22Rv1 (cell line): ENCODE data around the gene KLHL14.
A peak's percentile ranks its signal among the peaks of the same experiment; 100 is the strongest.

Experiments used
- H3K27ac ChIP-seq: fragments of 450-650 bp; 2 replicates; pipeline ENCODE4 v1.5.1; 2017
- ZFX ChIP-seq: fragments of 450-650 bp; IDR thresholded peaks from 2 replicates; pipeline ENCODE4 v1.6.1; 2017; ENCODE audit warnings: antibody characterized with exemption, borderline replicate concordance
- TF ChIP-seq, protein P1 (sequence below): fragments of 450-650 bp; IDR thresholded peaks from 2 replicates; pipeline ENCODE4 v1.5.1; 2017; ENCODE audit warnings: mild to moderate bottlenecking

Gene KLHL14

DNA sequence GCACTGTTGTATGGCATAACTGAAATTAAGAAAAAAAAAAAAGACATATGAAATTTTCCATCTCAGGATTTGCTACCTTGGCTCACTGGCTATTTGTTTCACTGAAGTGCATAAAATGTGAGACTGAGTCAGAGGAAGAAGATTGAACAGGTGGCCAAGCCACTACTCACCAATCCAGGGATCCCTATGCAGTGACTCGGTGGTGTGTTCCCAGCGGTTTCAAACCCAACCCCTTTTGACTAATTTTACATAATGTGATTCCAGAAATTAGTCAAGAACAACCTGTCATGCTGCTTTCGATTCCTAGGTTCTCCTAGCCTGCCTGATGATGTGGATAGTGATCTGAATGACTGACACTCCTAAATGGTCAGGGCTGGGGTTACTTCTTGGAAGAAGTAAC lies 77.3 kb downstream of the KLHL14 start:
- no peak overlapping the region for H3K27ac ChIP-seq
- no peak for TF ChIP-seq ZFX

- H3K27ac ChIP-seq: no peak overlapping the region
- TF ChIP-seq ZFX: no peak
- TF ChIP-seq, protein P1, sequence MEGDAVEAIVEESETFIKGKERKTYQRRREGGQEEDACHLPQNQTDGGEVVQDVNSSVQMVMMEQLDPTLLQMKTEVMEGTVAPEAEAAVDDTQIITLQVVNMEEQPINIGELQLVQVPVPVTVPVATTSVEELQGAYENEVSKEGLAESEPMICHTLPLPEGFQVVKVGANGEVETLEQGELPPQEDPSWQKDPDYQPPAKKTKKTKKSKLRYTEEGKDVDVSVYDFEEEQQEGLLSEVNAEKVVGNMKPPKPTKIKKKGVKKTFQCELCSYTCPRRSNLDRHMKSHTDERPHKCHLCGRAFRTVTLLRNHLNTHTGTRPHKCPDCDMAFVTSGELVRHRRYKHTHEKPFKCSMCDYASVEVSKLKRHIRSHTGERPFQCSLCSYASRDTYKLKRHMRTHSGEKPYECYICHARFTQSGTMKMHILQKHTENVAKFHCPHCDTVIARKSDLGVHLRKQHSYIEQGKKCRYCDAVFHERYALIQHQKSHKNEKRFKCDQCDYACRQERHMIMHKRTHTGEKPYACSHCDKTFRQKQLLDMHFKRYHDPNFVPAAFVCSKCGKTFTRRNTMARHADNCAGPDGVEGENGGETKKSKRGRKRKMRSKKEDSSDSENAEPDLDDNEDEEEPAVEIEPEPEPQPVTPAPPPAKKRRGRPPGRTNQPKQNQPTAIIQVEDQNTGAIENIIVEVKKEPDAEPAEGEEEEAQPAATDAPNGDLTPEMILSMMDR: no peak
Measured at GRCh38 chr18:32688821-32689220, 84.0 kb downstream of the KLHL14 start.

GRCh38 chr18:32684940-32685339 lies 87.9 kb downstream of the KLHL14 start:
- H3K27ac ChIP-seq: no peak overlapping the region
- TF ChIP-seq, protein P1: no peak
- TF ChIP-seq ZFX: no peak

DNA sequence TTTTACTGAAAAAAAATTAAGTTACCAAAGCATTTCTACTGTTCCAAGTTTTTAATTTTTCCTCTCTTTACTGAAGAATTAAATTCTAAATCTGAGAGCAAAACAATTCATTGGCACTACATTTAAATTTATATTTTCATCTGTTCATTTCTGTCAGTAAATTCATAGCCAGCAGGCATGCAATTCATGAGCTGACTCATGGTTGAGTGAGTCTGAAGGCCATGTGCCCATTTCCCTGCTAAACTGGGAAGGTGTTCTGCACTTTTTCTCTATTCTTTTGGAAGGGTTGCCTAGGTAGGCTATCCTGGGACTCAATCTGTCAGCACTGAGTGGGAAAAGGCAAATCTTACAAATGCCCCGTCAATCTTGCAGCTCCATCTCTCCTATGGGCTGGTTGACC lies 88.7 kb downstream of the KLHL14 start:
- no peak for TF ChIP-seq ZFX
- TF ChIP-seq, protein P1: no peak
- H3K27ac ChIP-seq: no peak overlapping the region

DNA sequence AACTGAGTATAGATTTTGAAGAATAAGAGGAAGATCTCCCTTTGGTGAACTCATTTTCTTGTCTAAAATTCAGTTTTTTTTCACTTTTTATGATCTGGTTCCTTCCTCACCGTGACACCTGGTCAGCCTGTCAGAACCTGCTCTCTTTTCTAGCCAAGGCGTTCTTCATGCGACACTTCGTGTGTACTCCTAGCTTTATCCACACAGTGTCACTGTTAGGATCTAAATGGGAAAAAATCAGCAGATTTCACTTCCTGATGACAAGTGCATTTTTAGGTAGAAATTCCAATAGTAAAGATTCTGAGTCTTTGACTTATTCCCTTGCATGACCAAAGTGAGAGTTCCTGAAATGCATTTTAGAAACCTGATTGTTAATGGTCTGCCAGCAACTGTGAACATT lies 89.8 kb downstream of the KLHL14 start:
- H3K27ac ChIP-seq: no peak overlapping the region
- TF ChIP-seq ZFX: no peak
- TF ChIP-seq, protein P1: no peak

DNA sequence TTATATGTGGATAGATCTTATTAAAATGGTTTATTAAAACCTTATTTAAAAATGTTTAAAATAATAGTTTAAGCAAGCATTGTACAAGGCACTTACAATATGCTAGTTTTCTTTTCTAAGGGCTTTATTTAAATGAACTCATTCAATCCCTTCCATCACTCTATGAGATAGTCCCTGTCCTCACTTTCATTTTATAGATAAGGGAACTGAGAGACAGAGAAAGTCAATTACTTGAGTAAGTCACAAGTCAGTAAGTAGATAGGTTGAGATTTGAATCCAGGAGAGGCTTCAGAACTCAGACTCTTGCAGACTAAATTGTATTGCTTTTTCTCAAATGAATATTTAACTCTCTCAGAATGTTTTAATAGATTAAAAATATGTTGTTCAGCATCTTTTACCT lies 95.2 kb downstream of the KLHL14 start:
- TF ChIP-seq ZFX: no peak
- TF ChIP-seq, protein P1: no peak
- no peak overlapping the region for H3K27ac ChIP-seq

- TF ChIP-seq ZFX: no peak
- TF ChIP-seq, protein P1: peak; percentile 62
- no peak overlapping the region for H3K27ac ChIP-seq
Measured at GRCh38 chr18:32674491-32674890, 98.3 kb downstream of the KLHL14 start.

- TF ChIP-seq ZFX: no peak
- TF ChIP-seq, protein P1: no peak
- no peak overlapping the region for H3K27ac ChIP-seq
Measured at GRCh38 chr18:32672398-32672797, 100.4 kb downstream of the KLHL14 start.
